ENCODE results near the gene B9D2.

- TF ChIP-seq CTCF (conservative IDR thresholded peaks at IDR 0.05; ENCODE audit: low read depth, low read length) (no peak), MXI1 (IDR thresholded peaks at IDR 0.05; ENCODE audit: borderline replicate concordance, low read depth, low read length) (no peak)
Observed at GRCh38 chr19:41309180-41310032, 54.5 kb downstream of the B9D2 start.

Measured in IMR-90 (cell line).